ENCODE results near the gene SUN3. TPM values are rescaled to one million over a fixed set of nuclear protein-coding genes. Genes with fewer than 3 reads are reported as not detected.

Gene SUN3, protein sequence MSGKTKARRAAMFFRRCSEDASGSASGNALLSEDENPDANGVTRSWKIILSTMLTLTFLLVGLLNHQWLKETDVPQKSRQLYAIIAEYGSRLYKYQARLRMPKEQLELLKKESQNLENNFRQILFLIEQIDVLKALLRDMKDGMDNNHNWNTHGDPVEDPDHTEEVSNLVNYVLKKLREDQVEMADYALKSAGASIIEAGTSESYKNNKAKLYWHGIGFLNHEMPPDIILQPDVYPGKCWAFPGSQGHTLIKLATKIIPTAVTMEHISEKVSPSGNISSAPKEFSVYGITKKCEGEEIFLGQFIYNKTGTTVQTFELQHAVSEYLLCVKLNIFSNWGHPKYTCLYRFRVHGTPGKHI
- polyA plus RNA-seq: under 1 TPM in 1 of 2 donors, not detected in 1; 0.02 TPM

GRCh38 chr7:48028938-48029337 lies at the start of gene SUN3:
Gene SUN3 (minus strand): TSS chr7:48029107. CDS start chr7:48028938, 169 bp downstream.
- no peaks in the 10 kb centered on the region for H3K36me3 ChIP-seq (ENCODE audit: control insufficient read depth in 2 of 2, insufficient read depth in 2 of 2, low read length in 1 of 2)
- H3K4me1 ChIP-seq (ENCODE audit: control insufficient read depth in 2 of 2, insufficient read depth in 2 of 2, low read length in 1 of 2): no peaks in the 10 kb centered on the region
- H3K9me3 ChIP-seq (ENCODE audit: control insufficient read depth in 2 of 2, insufficient read depth in 1 of 2, low read depth in 1 of 2, low read length in 1 of 2): no peaks in the 10 kb centered on the region
- no peak within 1 kb of the TSS for H3K4me3 ChIP-seq (ENCODE audit: low read depth in 1 of 2, low read length in 2 of 2)
- 77 to 81% methylated on average over 6 of the region's 6 CpGs for WGBS, 2 donors
- no peaks in the 10 kb centered on the region for H3K27me3 ChIP-seq (ENCODE audit: control insufficient read depth in 1 of 2, insufficient read depth in 2 of 2, low read length in 2 of 2)
- no peak within 1 kb of the TSS for H3K27ac ChIP-seq (ENCODE audit: low read depth in 2 of 2, low read length in 1 of 2)

GRCh38 chr7:48078470-48078869 lies 49.6 kb upstream of the SUN3 start:
- Histone ChIP-seq H3K36me3 (ENCODE audit: control insufficient read depth in 2 of 2, insufficient read depth in 2 of 2, low read length in 1 of 2) (no peaks in the 10 kb centered on the region), H3K4me3 (ENCODE audit: low read depth in 1 of 2, low read length in 2 of 2) (no peak overlapping the region), H3K4me1 (ENCODE audit: control insufficient read depth in 2 of 2, insufficient read depth in 2 of 2, low read length in 1 of 2) (peaks cover 0 to 1% of the 10 kb centered on the region in 2 donors), H3K27ac (ENCODE audit: low read depth in 2 of 2, low read length in 1 of 2) (peak overlapping the region; percentile 36 to 68), H3K27me3 (ENCODE audit: control insufficient read depth in 1 of 2, insufficient read depth in 2 of 2, low read length in 2 of 2) (no peaks in the 10 kb centered on the region), H3K9me3 (ENCODE audit: control insufficient read depth in 2 of 2, insufficient read depth in 1 of 2, low read depth in 1 of 2, low read length in 1 of 2) (no peaks in the 10 kb centered on the region)
- 49 to 70% methylated on average over 2 of the region's 2 CpGs for WGBS, 2 donors

DNA sequence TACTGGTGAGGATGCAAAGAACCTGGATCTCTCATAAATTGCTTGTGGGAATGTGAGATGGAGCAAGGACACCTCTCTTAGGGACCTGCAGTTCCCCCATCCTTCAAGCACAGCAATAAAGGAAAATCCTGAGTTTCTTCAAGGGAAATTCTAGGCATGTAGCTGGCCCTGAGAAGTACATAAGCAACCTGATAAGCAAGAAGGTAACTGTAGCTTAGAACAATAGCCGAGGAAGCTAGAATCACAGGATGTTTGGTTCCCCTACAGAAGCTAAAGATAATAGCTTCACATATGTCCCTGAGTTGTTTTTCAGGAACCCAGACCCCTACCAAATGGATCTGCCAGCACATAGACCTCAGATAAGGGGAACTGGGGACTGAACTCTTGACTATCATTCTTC lies 48.5 kb upstream of the SUN3 start:
- WGBS, 2 donors: 87 to 88% methylated on average over 1 of the region's 1 CpG
- no peak overlapping the region for H3K4me3 ChIP-seq (ENCODE audit: low read depth in 1 of 2, low read length in 2 of 2)
- no peaks in the 10 kb centered on the region for H3K4me1 ChIP-seq (ENCODE audit: control insufficient read depth in 2 of 2, insufficient read depth in 2 of 2, low read length in 1 of 2)
- no peaks in the 10 kb centered on the region for H3K9me3 ChIP-seq (ENCODE audit: control insufficient read depth in 2 of 2, insufficient read depth in 1 of 2, low read depth in 1 of 2, low read length in 1 of 2)
- H3K36me3 ChIP-seq (ENCODE audit: control insufficient read depth in 2 of 2, insufficient read depth in 2 of 2, low read length in 1 of 2): no peaks in the 10 kb centered on the region
- no peak overlapping the region for H3K27ac ChIP-seq (ENCODE audit: low read depth in 2 of 2, low read length in 1 of 2)
- H3K27me3 ChIP-seq (ENCODE audit: control insufficient read depth in 1 of 2, insufficient read depth in 2 of 2, low read length in 2 of 2): no peaks in the 10 kb centered on the region

DNA sequence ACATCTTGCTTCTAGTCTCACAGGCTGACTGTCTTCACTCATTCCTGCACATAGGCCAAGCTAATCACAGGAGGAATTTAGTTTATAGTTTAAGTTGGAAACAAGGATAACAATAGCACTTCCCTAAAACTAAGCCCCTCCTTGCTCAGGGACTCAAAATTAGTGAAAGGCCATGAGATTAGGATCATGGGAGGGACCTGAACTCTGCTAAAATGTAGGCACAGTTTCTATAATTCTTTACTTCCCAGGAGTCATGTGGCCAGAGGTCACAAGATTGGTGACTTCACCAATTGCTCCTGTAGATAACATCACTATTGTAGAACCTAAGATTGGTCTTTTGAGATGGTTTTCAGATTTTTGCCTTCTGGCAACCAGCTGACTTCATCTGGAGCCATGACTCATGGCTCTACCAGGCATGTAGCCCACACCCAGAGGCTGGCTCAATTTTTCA lies 45.3 kb upstream of the SUN3 start:
- Histone ChIP-seq H3K9me3 (ENCODE audit: control insufficient read depth in 2 of 2, insufficient read depth in 1 of 2, low read depth in 1 of 2, low read length in 1 of 2) (no peaks in the 10 kb centered on the region), H3K27ac (ENCODE audit: low read depth in 2 of 2, low read length in 1 of 2) (peak overlapping the region in 1 of 2 donors; percentile 42), H3K4me1 (ENCODE audit: control insufficient read depth in 2 of 2, insufficient read depth in 2 of 2, low read length in 1 of 2) (no peaks in the 10 kb centered on the region), H3K27me3 (ENCODE audit: control insufficient read depth in 1 of 2, insufficient read depth in 2 of 2, low read length in 2 of 2) (no peaks in the 10 kb centered on the region), H3K36me3 (ENCODE audit: control insufficient read depth in 2 of 2, insufficient read depth in 2 of 2, low read length in 1 of 2) (no peaks in the 10 kb centered on the region), H3K4me3 (ENCODE audit: low read depth in 1 of 2, low read length in 2 of 2) (no peak overlapping the region)

GRCh38 chr7:48067475-48067874 lies 38.6 kb upstream of the SUN3 start:
- Histone ChIP-seq H3K27me3 (ENCODE audit: control insufficient read depth in 1 of 2, insufficient read depth in 2 of 2, low read length in 2 of 2) (no peaks in the 10 kb centered on the region), H3K36me3 (ENCODE audit: control insufficient read depth in 2 of 2, insufficient read depth in 2 of 2, low read length in 1 of 2) (no peaks in the 10 kb centered on the region)
- 78 to 80% methylated on average over 2 of the region's 2 CpGs for WGBS, 2 donors

DNA sequence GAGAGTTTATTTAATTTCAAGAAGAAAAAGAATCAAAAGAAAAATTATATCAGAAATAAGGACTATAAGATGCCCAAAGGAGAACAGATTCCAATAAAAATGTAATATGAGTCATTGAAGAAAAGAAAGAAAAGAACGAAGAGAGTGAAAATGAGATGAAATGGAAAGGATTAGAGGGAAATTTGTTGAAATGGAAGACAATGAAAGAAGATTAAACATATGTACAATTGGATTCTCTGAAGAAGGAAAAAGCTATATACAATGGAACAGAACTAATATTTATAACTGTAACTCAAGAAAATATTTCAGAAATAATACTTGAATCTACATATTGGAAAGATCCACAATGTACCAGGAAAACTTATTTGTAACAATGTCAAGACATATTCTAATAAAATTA lies 35.1 kb upstream of the SUN3 start:
- H3K4me1 ChIP-seq (ENCODE audit: control insufficient read depth in 2 of 2, insufficient read depth in 2 of 2, low read length in 1 of 2): no peaks in the 10 kb centered on the region
- H3K27me3 ChIP-seq (ENCODE audit: control insufficient read depth in 1 of 2, insufficient read depth in 2 of 2, low read length in 2 of 2): no peaks in the 10 kb centered on the region
- H3K36me3 ChIP-seq (ENCODE audit: control insufficient read depth in 2 of 2, insufficient read depth in 2 of 2, low read length in 1 of 2): no peaks in the 10 kb centered on the region
- WGBS, 2 donors: 66 to 71% methylated on average over 1 of the region's 1 CpG
- H3K4me3 ChIP-seq (ENCODE audit: low read depth in 1 of 2, low read length in 2 of 2): no peak overlapping the region
- no peak overlapping the region for H3K27ac ChIP-seq (ENCODE audit: low read depth in 2 of 2, low read length in 1 of 2)
- H3K9me3 ChIP-seq (ENCODE audit: control insufficient read depth in 2 of 2, insufficient read depth in 1 of 2, low read depth in 1 of 2, low read length in 1 of 2): no peaks in the 10 kb centered on the region

More at GRCh38 chr7:48067475-48067874, 38.6 kb upstream of the SUN3 start:
- Histone ChIP-seq H3K27ac (ENCODE audit: low read depth in 2 of 2, low read length in 1 of 2) (no peak overlapping the region), H3K4me1 (ENCODE audit: control insufficient read depth in 2 of 2, insufficient read depth in 2 of 2, low read length in 1 of 2) (no peaks in the 10 kb centered on the region), H3K9me3 (ENCODE audit: control insufficient read depth in 2 of 2, insufficient read depth in 1 of 2, low read depth in 1 of 2, low read length in 1 of 2) (no peaks in the 10 kb centered on the region), H3K4me3 (ENCODE audit: low read depth in 1 of 2, low read length in 2 of 2) (no peak overlapping the region)

- Histone ChIP-seq H3K4me3 (ENCODE audit: low read depth in 1 of 2, low read length in 2 of 2) (no peak overlapping the region), H3K27me3 (ENCODE audit: control insufficient read depth in 1 of 2, insufficient read depth in 2 of 2, low read length in 2 of 2) (no peaks in the 10 kb centered on the region), H3K36me3 (ENCODE audit: control insufficient read depth in 2 of 2, insufficient read depth in 2 of 2, low read length in 1 of 2) (no peaks in the 10 kb centered on the region), H3K9me3 (ENCODE audit: control insufficient read depth in 2 of 2, insufficient read depth in 1 of 2, low read depth in 1 of 2, low read length in 1 of 2) (no peaks in the 10 kb centered on the region), H3K4me1 (ENCODE audit: control insufficient read depth in 2 of 2, insufficient read depth in 2 of 2, low read length in 1 of 2) (no peaks in the 10 kb centered on the region), H3K27ac (ENCODE audit: low read depth in 2 of 2, low read length in 1 of 2) (no peak overlapping the region)
- 77 to 91% methylated on average over 5 of the region's 5 CpGs for WGBS, 2 donors
Measured at GRCh38 chr7:48059706-48060105, 30.8 kb upstream of the SUN3 start.

DNA sequence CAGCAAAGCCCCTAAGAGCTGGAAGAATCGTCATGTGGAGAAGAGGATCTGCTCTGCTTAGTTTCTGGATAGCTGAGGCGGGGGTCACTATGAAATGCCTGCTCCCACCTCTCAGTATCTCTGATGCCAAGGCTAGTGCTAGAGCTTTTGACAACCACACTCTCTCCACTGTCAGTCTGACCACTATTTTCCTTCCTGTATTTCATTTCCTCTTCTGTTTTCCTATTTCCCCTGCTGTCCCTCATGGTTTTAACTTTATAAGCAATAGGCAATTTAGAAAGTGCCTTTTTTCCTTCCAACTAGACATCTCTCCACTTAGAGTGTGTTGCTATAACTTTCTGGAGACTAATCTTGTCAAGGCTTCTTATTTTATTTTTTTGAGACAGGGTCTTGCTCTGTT lies 30.1 kb upstream of the SUN3 start:
- Histone ChIP-seq H3K4me1 (ENCODE audit: control insufficient read depth in 2 of 2, insufficient read depth in 2 of 2, low read length in 1 of 2) (no peaks in the 10 kb centered on the region), H3K36me3 (ENCODE audit: control insufficient read depth in 2 of 2, insufficient read depth in 2 of 2, low read length in 1 of 2) (no peaks in the 10 kb centered on the region), H3K9me3 (ENCODE audit: control insufficient read depth in 2 of 2, insufficient read depth in 1 of 2, low read depth in 1 of 2, low read length in 1 of 2) (no peaks in the 10 kb centered on the region), H3K27ac (ENCODE audit: low read depth in 2 of 2, low read length in 1 of 2) (no peak overlapping the region), H3K27me3 (ENCODE audit: control insufficient read depth in 1 of 2, insufficient read depth in 2 of 2, low read length in 2 of 2) (no peaks in the 10 kb centered on the region), H3K4me3 (ENCODE audit: low read depth in 1 of 2, low read length in 2 of 2) (no peak overlapping the region)
- 65 to 85% methylated on average over 2 of the region's 2 CpGs for WGBS, 2 donors

DNA sequence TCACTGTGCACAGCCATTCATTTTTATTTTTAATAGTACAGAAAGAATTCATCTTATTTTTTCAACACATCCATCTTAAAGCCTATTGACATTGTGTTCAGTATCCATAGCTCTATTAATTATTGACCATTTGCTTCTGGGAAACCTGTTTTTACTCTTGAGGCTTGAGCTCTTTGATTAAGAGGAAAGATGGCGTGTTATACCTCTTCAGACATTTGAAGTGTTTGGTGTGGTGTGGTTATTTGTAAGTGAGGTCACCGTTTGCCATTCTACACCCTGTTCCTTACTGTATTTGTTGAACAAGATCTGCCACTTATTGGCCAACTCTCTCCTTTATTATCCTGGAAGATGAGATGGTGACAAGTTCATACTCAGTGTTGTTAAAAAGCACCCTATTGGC lies 24.8 kb upstream of the SUN3 start:
- WGBS, 2 donors: 66 to 79% methylated on average over 2 of the region's 2 CpGs
- H3K27ac ChIP-seq (ENCODE audit: low read depth in 2 of 2, low read length in 1 of 2): no peak overlapping the region
- no peaks in the 10 kb centered on the region for H3K27me3 ChIP-seq (ENCODE audit: control insufficient read depth in 1 of 2, insufficient read depth in 2 of 2, low read length in 2 of 2)
- no peaks in the 10 kb centered on the region for H3K9me3 ChIP-seq (ENCODE audit: control insufficient read depth in 2 of 2, insufficient read depth in 1 of 2, low read depth in 1 of 2, low read length in 1 of 2)
- H3K36me3 ChIP-seq (ENCODE audit: control insufficient read depth in 2 of 2, insufficient read depth in 2 of 2, low read length in 1 of 2): no peaks in the 10 kb centered on the region
- H3K4me3 ChIP-seq (ENCODE audit: low read depth in 1 of 2, low read length in 2 of 2): no peak overlapping the region
- H3K4me1 ChIP-seq (ENCODE audit: control insufficient read depth in 2 of 2, insufficient read depth in 2 of 2, low read length in 1 of 2): peaks cover 0 to 3% of the 10 kb centered on the region in 2 donors

- Histone ChIP-seq H3K27ac (ENCODE audit: low read depth in 2 of 2, low read length in 1 of 2) (no peak overlapping the region), H3K27me3 (ENCODE audit: control insufficient read depth in 1 of 2, insufficient read depth in 2 of 2, low read length in 2 of 2) (no peaks in the 10 kb centered on the region), H3K4me3 (ENCODE audit: low read depth in 1 of 2, low read length in 2 of 2) (no peak overlapping the region), H3K36me3 (ENCODE audit: control insufficient read depth in 2 of 2, insufficient read depth in 2 of 2, low read length in 1 of 2) (no peaks in the 10 kb centered on the region), H3K9me3 (ENCODE audit: control insufficient read depth in 2 of 2, insufficient read depth in 1 of 2, low read depth in 1 of 2, low read length in 1 of 2) (no peaks in the 10 kb centered on the region), H3K4me1 (ENCODE audit: control insufficient read depth in 2 of 2, insufficient read depth in 2 of 2, low read length in 1 of 2) (peaks cover 0 to 3% of the 10 kb centered on the region in 2 donors)
- 71 to 80% methylated on average over 8 of the region's 8 CpGs for WGBS, 2 donors
Measured at GRCh38 chr7:48052748-48053147, 23.8 kb upstream of the SUN3 start.
